Esophagus muscularis mucosa (tissue), 4 donors: ENCODE measurements around the gene GNAO1. TPM values are rescaled to one million over a fixed set of nuclear protein-coding genes. Genes with fewer than 3 reads are reported as not detected.

ENCODE experiments used
- DNase-seq: peaks from one replicate; pipeline ENCODE4 v3.0.0-alpha.2; 2017; ENCODE audit errors: extremely low spot score
- H3K27ac ChIP-seq, 4 donors: fragments of 200-600 bp; sonication (generic); replicated peaks in 1 of 4; 1 replicate in 3 of 4; 2 replicates in 1 of 4; pipeline ENCODE4 v1.5.1; 2016 to 2019; ENCODE audit warnings: mild to moderate bottlenecking in 1 of 4
- H3K27me3 ChIP-seq, 4 donors: fragments of 200-600 bp; sonication (generic); one replicate each; pipeline versions ENCODE4 v1.5.1 to v1.6.0; 2016 to 2019
- H3K36me3 ChIP-seq, 4 donors: fragments of 200-600 bp; sonication (generic); one replicate each; pipeline ENCODE4 v1.5.1; 2016 to 2019
- H3K4me1 ChIP-seq, 4 donors: fragments of 200-600 bp; sonication (generic); one replicate each; pipeline ENCODE4 v1.5.1; 2016 to 2019
- H3K4me3 ChIP-seq, 4 donors: fragments of 200-600 bp; sonication (generic); 1 replicate in 2 of 4; 2 replicates in 2 of 4; pipeline ENCODE4 v1.5.1; 2016 to 2019; ENCODE audit warnings: mild to moderate bottlenecking in 4 of 4, moderate library complexity in 1 of 4
- H3K9me3 ChIP-seq, 4 donors: fragments of 200-600 bp; sonication (generic); 1 replicate in 3 of 4; 2 replicates in 1 of 4; pipeline ENCODE4 v1.5.1; 2016 to 2019
- CTCF ChIP-seq, 3 experiments: fragments of 200-600 bp in 2 of 3; fragments of 450-650 bp in 1 of 3; sonication (generic) in 2 of 3; IDR thresholded peaks; one replicate each; pipeline ENCODE4 v1.5.1; 2017 to 2019; ENCODE audit warnings: antibody characterized with exemption in 3 of 3, mild to moderate bottlenecking in 2 of 3, moderate library complexity in 1 of 3
- EP300 ChIP-seq: sonication (generic); formaldehyde crosslinking; IDR thresholded peaks from one replicate; pipeline ENCODE4 v1.6.1; 2017; ENCODE audit warnings: antibody characterized with exemption
- POLR2A ChIP-seq: fragments of 450-650 bp; IDR thresholded peaks from one replicate; pipeline ENCODE4 v1.6.1; 2017; ENCODE audit warnings: antibody characterized with exemption, moderate library complexity, mild to moderate bottlenecking, low read depth
- POLR2AphosphoS5 ChIP-seq, 2 donors: sonication (generic); formaldehyde crosslinking; IDR thresholded peaks; one replicate each; pipeline ENCODE4 v1.6.1; 2017; ENCODE audit warnings: antibody characterized with exemption in 2 of 2
- WGBS: methylation state at CpG from one replicate; pipeline ENCODE4 v1.1.5; 2018; 5-methylcytosine and 5-hydroxymethylcytosine counted together
- intact Hi-C: fragments of 100-400 bp; cut with DNase I; formaldehyde crosslinking; loops from one replicate; pipeline ENCODE4 v1.15.1; 2023
- total RNA-seq, 4 donors: library from RNA; depleted of rRNA; stranded (reverse); fragments of >200 nt; gene quantifications; one replicate each; pipeline versions ENCODE4 v1.1.0 to v1.2.1, GENCODE V29; 2016

GNAO1 gene
- total RNA-seq, 4 donors from 2014 or later: 2.1 to 6.8 (median 3.3) TPM

GRCh38 chr16:56362057-56362655, 170.9 kb downstream of the GNAO1 start:
- intact Hi-C loops: no loop called here
- Histone ChIP-seq H3K27me3 (no peaks in the 10 kb centered on the region), H3K36me3 (peaks cover 31 to 65% (median 58%) of the 10 kb centered on the region in 4 donors), H3K4me3 (no peak overlapping the region), H3K9me3 (no peaks in the 10 kb centered on the region), H3K4me1 (peaks cover 0 to 9% (median 5%) of the 10 kb centered on the region in 4 donors), H3K27ac (no peak overlapping the region)
- WGBS: 78% methylated on average over 6 of the region's 15 CpGs
- TF ChIP-seq CTCF (IDR thresholded peaks at IDR 0.05): no peak
- no peak for TF ChIP-seq EP300
- no peak for TF ChIP-seq POLR2AphosphoS5 (IDR thresholded peaks at IDR 0.05)
- TF ChIP-seq POLR2A: no peak
- DNase-seq: no peak

GRCh38 chr16:56362706-56363105, 171.4 kb downstream of the GNAO1 start:
- no peak for DNase-seq
- Histone ChIP-seq H3K27ac (no peak overlapping the region), H3K4me3 (no peak overlapping the region), H3K27me3 (no peaks in the 10 kb centered on the region), H3K4me1 (peaks cover 0 to 3% (median 0%) of the 10 kb centered on the region in 4 donors), H3K36me3 (peaks cover 36 to 71% (median 64%) of the 10 kb centered on the region in 4 donors), H3K9me3 (no peaks in the 10 kb centered on the region)
- WGBS: 96% methylated on average over 9 of the region's 17 CpGs
- intact Hi-C loops: no loop called here
- TF ChIP-seq CTCF (IDR thresholded peaks at IDR 0.05) (no peak), POLR2AphosphoS5 (IDR thresholded peaks at IDR 0.05) (no peak), POLR2A (no peak), EP300 (no peak)

GRCh38 chr16:56363181-56363716, 172.0 kb downstream of the GNAO1 start:
- H3K4me1 ChIP-seq: no peaks in the 10 kb centered on the region
- WGBS: 93% methylated on average over 5 of the region's 6 CpGs
- H3K9me3 ChIP-seq: no peaks in the 10 kb centered on the region
- no peak overlapping the region for H3K27ac ChIP-seq
- no peaks in the 10 kb centered on the region for H3K27me3 ChIP-seq
- no peak for TF ChIP-seq CTCF (IDR thresholded peaks at IDR 0.05)
- no peak for TF ChIP-seq EP300
- no peak for TF ChIP-seq POLR2AphosphoS5 (IDR thresholded peaks at IDR 0.05)
- no peak for TF ChIP-seq POLR2A
- DNase-seq: no peak
- intact Hi-C loops: no loop called here
- no peak overlapping the region for H3K4me3 ChIP-seq
- H3K36me3 ChIP-seq: peaks cover 36 to 76% (median 69%) of the 10 kb centered on the region in 4 donors

GRCh38 chr16:56363781-56364565, 172.7 kb downstream of the GNAO1 start:
- H3K36me3 ChIP-seq: peaks cover 42 to 84% (median 76%) of the 10 kb centered on the region in 4 donors
- TF ChIP-seq POLR2A (no peak), EP300 (no peak), CTCF (IDR thresholded peaks at IDR 0.05) (no peak), POLR2AphosphoS5 (IDR thresholded peaks at IDR 0.05) (no peak)
- WGBS: 96% methylated on average over 21 of the region's 26 CpGs
- H3K27me3 ChIP-seq: no peaks in the 10 kb centered on the region
- H3K4me1 ChIP-seq: no peaks in the 10 kb centered on the region
- intact Hi-C loops: no loop called here
- DNase-seq: no peak
- no peak overlapping the region for H3K4me3 ChIP-seq
- no peak overlapping the region for H3K27ac ChIP-seq
- no peaks in the 10 kb centered on the region for H3K9me3 ChIP-seq
